ENCODE results near the gene RRP12.

Gene RRP12

DNA sequence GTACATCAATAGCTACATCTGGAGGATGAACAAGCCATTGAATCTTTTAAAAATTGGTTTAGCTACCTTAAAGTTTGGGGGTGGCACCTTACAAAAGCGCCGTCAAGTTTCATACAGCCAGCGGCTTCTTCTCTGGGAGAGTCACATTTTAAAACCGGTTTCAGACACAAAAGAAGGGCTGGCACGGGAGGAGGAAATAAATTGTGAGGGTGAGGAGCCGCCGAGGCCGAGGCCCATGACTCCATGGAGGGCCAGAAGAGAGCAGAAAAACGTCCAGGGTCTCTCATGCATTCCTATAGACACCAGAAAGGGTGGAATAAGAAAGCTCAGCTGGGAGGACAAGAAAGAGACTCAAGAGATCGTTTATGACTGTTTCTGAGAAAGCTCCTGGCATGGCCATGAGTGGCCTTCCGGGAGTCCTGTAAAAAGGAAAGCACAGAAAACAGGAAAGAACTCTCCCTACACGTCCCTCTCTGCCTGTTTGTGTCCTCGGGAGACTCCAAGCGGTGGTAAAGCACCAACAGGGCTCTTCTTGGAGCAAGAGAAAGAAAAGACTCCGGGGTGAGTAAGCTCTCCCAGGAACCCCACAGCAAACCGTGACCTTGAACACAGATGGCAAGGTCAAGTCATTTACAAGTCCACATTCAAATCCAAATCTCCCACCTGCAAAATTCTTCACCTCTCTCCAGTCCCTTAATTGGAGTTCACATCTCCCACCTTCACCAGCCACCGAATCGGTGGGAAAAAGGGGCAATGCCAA lies 68.4 kb downstream of the RRP12 start:
- DNase-seq: no peak

DNA sequence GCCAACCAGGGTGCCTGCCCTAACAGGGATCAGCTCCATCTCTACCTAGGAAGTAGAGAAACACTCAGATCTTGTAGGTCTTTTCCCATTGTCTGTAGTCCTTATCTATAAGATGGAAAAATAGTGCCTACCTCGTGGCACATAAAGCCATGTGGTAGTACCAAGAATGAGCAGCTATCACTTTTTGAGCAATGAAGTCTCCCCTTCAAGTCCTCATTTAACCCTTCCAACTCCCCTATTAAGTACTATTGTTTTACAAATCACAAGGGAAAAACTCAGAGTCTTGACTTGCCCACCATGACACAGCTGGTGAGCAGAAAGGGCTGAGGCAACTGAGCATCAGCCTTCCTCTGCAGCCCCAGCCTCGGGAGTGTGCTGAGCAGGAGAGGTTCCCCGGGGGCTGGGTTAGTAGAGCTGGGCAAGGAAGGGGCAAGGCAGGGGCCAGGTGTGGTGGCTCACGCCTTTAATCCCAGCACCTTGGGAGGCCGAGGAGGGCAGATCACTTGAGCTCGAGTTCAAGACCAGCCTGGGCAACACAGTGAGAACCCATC lies 69.9 kb downstream of the RRP12 start:
- no peak for DNase-seq

DNA sequence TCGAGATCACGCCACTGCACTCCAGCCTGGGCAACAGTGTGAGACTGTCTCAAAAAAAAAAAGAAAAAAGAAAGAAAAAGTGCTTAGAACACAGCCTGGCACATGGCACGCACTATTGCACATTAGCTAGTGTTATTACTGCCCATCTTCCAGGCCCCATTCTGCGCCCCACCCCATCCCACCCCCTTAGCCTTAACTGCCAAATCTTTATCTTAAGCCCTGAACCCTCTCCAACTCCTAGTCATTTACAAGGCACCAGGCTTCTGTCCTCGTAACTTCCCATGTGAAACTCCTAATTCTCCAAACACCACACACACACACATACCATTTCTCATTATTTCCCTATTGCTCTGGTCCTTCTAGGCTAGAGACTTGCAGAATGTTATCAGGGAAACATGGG lies 71.4 kb downstream of the RRP12 start:
- no peak for DNase-seq

DNA sequence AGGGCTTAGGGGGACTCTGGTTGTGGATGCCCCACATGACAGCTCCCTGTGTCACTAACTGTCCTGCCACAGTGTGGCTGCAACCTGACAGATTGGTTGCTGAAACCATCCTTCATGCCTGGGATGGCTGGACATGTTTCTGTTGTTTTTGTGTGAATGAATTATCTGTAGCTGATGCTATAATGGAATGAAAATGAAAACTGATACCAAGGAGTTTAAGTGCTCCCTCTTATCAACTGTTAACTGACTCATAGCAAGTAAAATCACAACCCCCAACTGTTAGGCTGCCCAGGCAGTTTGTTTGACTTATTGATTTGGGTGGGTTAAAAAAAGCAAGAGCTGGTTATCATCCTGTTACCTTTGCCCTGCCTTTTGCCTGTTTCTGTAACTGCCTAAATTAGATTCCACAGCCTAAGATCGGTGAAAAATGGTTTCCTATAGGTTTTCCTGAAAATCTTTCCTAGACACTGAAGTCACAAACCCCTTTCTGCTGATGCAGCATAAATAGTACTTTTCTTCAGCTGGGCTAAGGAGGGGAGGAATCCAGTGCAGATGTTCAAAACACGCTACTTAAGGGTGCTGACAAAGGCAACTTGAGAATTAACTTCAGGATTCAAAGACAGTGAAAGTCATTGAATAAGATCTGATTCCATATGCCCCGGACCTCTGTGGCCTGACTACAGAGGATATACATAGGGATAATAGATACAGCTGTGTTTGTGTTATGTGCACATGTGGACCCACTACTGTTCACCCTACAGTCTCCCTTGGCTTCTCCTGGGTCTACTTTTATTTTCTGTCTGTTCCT lies 72.3 kb downstream of the RRP12 start:
- DNase-seq: no peak

DNA sequence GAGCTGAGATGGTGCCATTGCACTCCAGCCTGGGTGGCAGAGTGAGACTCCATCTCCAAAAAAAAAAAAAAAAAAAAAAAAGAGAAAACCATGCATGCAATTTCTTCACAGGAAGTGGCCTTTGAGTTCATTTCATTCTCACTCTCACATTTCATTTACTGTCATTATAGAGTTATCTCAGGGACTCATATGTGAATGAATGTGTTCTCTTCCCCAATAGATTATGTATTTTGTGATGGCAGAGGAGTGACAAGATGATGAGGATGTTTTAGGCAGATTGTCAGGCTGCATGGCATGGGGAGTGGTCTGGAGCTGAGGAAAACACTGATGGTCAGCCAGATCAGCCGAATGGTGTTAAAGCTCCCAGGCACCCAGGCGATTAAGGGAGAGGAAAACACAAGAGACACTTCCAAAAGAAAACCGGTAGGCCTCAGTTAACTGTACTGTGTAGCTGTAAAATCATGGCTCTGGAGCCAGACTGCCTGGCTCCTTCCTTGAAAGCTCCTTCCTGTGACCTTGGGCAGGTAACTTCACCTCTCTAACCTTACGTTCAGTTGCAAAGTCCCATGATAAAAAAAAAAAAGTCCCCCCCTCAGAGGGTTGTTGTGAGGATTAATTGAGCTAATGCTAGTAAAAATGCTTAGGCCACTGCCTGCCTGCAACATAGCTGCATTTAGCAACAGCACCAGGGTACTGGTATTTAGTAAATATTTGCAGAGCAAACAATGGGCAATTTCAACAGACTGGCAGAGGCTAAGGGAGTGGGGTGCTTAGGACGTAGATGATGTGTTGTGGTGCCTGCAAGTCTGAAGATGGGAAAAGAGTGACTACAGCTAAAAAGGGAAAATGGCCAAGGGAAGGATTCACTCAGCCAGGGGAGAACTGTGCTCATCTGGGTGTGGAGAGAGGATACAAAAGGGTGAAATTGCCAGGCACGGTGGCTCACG lies 73.5 kb downstream of the RRP12 start:
- peak; percentile 29 for DNase-seq

DNA sequence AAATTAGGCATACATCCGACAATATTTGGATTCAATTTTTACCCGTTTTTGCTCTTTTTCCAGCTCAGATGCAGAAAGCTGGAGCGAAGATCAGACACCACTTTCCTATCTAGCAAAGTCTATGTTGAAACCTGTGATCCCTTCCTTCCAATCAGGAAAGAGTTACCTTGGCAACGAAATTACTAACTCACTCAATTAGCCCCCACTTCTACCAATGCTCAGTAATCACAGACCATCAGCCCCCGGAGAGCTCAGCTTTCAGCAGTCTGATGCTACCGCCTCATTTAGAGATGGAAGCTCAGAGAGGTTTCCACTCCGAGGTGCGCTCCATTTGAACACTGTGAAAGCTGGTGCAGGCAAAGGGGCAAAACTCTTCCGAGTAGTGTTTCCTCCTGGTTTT lies 75.4 kb downstream of the RRP12 start:
- DNase-seq: no peak

DNA sequence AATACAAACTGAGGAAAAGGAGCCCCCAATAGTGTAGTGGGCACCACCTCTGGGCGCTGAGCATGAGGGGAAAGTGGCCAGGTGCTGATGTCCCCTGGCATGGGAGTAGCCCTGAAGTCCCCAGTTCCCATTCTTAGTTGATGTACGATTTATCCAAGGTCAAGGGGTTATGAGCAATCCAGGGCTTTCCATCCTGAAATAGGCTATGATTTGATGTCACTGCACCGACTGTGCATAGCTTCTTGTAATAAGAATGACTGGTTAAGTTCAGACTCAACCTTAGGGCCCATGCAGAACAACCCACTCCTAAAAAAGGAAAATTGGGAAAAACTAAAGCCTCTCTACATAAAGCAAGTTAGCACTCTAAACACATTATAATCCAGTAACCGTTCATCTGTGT lies 77.6 kb downstream of the RRP12 start:
- DNase-seq: no peak

DNA sequence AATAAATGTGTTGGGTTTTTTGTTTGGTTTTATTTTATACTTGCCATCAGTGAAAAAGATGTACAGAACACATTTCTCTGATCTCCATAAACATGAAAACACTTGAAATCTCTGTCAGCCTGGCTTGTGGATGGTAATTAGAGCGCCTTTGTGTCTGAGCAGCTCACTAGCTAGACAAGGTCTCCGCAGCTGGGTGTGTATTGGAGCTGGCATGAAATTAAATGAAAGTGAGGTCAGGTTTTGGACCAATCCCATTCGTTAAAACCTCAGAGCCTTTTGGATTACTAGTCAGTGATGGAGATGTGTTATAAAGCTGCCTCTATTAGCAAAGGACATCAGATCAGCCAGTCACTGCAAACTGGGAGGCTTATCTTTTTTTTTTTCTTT lies 79.3 kb downstream of the RRP12 start:
- DNase-seq: peak; percentile 20

DNA sequence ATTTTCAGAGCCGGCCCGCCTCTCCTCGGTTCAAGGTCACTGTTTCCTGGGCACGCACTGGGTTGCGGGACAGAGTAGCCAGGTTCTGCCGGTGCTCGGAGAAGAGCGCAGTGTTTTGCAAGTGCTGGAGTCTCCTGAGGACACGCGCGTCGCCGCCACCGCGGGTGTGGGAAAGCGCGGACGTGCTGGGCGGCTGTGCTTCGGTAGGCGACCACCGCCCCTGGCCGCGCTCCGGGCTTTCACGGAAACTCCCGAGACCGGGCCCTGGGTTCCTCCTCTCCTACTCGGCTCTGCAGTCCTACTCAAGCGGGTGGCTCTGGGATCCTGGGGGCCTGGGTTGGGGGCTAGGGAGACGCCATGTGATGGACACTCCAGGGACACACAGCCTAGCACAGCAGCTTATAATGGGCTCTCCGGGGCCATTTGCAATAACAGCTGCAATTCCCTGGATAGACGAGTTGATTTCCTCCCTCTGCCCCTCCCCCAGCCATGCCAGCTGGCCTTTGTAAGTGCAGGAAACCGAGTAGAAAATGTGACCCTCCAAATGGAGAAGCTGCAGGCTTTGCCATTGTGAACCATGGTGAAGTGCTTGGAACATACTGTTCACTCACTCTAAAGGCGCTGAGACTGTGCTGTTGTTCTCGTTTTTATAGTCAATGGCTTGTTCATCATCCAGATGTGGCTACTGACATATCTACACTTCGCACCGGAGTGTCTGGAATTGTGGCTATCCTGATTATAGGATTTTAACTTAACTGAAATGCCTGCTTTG lies 79.9 kb downstream of the RRP12 start:
- DNase-seq: no peak

DNA sequence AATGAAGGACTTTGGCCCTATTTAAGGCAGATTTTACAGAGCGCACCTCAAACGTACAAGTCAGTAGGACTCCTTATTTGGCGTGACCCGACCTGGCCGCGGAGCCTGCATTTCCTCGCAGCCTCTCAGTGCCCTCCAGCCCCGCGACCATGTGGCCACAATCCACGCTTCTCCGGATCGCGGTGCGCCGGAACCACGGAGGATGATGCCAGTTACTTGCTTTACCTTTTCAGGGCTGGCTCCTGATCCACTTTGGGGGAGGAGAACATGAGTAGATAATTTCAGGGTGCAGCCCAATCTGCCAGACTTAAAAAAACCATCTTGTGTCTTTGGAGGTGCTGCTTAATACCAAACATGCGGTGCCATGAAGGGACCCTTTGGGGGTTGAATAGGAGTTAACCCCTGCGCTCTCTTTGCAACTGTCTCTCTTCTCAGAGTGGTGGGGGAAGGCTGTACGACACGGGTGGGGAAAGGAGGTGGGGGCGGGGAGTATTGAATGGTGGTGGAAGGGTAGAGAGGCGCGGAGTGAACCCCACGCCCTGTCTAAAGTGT lies 80.6 kb downstream of the RRP12 start:
- no peak for DNase-seq

DNA sequence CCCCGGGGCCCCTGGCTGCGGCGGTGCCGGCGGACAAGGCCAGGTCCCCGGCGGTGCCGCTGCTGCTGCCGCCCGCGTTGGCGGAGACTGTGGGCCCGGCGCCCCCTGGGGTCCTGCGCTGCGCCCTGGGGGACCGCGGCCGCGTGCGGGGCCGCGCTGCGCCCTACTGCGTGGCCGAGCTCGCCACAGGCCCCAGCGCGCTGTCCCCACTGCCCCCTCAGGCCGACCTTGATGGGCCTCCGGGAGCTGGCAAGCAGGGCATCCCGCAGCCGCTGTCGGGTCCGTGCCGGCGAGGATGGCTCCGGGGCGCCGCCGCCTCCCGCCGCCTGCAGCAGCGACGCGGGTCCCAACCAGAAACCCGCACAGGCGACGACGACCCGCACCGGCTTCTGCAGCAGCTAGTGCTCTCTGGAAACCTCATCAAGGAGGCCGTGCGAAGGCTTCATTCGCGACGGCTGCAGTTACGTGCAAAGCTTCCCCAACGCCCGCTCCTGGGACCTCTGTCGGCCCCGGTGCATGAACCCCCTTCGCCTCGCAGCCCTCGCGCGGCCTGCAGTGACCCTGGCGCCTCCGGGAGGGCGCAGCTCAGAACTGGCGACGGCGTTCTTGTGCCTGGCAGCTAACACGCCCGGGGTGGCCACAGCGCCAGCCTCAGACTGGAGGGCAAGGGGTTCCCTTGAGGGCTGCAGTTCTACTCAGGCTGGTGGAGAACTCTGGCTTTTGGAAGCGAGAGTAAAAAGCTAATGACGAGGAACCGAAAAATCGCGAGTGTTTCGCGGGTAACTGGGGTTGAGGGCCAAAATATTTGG lies 81.3 kb downstream of the RRP12 start:
- DNase-seq: no peak

DNA sequence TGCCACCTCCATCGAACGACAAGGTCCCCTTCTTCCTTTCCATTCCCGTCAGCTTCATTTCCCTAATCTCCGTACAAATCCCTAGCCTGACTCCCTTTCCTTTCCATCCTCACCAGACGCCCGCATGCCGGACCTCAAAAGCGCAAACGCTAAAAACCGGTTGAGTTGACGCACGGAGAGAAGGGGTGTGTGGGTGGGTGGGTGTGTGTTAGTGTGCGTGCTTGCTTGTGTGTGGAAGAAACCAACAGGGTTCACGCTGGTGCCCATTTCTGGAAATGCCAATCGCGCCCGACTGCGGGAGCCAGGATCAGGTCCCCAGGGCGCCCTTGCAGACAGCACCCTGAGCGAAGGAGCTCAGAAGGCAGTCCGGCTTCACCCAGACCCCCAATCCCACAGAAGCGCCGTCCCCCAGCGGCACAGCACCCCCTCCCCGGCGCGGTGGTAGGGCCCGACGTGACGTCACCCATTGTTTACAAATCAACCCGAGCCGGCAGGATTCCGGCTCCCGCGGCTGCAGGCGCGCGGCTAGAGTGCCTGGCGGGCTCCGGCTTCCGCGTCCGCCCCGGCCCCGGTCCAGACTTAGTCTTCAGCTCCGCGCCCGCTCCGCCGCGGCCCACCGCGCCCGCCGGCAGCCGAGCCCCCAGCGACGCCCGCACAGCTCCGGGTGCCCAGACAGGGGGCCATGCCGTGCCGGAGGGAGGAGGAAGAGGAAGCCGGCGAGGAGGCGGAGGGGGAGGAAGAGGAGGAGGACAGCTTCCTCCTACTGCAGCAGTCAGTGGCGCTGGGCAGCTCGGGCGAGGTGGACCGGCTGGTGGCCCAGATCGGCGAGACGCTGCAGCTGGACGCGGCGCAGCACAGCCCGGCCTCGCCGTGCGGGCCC lies 82.1 kb downstream of the RRP12 start, which contains the start of gene FRAT1:
Gene FRAT1, plus strand, starts transcription at position 500 of the 880 bp plus-strand sequence. Its CDS starts 183 bp downstream, at position 683.
- DNase-seq: peak; percentile 43

DNA sequence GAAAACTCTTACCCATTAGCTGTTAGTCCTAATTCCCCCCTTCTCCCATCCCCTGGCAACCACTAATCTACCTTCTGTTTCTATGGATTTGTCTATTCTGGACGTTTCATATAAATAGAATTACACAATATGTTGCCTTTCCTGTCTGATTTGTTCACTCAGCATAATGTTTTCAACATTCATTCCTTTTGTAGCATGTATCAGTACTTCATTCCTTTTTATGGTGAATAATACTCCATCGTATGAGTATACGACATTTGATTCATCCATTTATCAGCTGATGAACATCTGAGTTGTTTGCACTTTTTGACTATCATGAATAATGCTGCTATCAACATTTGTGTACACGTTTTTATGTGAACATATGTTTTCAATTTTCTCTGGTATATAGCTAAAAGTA lies 86.5 kb downstream of the RRP12 start:
- no peak for DNase-seq

DNA sequence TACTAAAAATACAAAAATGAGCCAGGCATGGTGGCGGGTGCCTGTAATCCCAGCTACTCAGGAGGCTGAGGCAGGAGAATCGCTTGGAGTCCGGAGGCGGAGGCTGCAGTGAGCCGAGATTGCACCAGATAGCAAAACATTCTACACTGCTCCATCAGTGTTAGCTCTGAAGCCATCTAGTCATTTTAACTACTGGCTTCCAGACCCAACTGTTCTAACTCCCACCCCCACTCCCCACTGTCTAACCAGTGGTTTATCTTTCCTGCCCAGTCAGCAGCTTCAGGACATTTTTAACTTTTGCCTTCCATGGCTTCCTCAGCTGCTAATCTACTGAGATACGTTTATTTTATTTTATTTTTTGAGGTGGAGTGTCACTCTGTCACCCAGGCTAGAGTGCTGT lies 88.2 kb downstream of the RRP12 start:
- DNase-seq: no peak

DNA sequence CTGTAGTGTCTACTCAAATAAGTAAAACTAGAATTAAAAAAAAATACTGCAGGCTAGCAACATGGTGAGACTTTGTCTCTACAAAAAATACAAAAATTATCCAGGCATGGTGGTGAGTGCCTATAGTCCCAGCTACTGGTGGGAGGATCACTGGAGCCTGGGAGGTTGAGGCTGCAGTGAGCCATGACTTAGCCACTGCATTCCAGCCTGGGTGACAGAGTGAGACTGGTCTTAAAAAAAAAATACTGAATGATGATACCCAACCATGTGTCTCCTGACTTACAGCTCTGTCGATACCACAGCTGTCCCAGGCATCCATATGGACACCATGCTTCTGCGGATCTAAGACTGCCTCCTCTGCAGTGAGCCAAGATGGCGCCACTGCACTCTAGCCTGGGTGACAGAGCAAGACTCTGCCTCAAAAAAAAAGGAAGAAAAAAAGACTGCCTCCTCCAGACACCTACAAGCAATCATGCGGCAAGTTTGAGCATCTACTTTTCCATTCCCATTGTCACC lies 90.0 kb downstream of the RRP12 start:
- DNase-seq: no peak

DNA sequence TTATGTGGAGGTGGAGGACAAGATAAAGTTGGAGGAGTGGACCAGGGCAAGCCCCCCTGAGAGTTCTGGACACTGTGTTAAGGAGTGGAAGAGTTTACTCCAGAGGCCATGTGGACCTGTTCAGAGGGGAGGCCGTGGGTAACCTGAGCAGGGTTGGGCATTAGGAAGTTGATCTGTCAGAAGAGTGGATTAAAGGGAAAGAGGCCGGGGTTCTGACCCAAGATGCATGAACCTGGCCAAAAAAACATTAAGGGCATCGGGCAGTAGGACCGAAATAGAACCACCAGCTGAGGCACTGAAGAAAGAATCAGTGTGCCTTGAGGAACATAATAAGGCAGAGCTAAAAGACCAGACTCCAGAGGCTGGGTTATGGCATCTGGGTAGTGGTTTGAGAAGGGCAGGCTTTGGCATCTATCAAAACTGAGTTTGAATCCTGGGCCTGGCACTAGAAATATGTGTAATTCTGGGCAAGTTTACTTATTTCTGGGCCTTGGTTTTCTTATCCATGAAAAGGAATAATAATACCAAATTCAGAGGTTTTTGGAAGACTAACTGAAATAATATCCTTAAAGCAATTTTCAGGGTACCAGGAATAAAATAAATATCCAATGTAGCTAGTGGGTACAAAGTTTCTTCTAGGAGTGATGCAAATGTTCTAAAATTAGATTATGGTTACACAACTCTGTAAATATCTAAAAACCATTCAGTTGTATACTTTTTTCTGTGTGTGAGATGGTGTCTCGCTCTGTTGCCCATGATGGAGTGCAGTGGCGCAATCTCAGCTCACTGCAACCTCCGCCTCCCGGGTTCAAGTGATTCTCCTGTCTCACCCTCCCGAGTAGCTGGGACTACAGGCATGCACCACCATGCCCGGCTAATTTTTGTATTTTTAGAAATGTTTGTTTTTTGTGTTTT lies 93.0 kb downstream of the RRP12 start:
- no peak for DNase-seq

DNA sequence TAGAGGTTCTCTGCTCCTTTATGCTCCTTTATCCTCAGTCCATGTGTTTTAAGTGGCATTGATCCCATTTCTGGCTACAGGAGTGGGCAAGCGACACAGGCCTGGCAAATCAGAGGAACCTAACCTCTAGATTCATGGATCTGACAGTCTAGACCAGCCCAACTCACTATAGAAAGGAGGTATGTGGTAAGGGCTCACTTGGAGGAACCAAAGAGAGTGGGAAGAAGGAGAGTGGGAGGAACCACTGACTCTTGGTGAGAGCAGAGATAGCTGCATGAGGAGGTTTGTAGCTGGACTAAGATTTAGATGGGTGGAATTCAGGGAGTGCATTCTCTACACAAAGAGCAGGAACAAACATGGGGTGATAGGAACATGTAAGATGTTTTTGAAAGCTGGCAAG lies 93.7 kb downstream of the RRP12 start:
- DNase-seq: no peak

All from NCI-H774 (cell line).